NCI-H1694 (cell line): ENCODE results near the gene HOMER2.

ENCODE experiments used
- DNase-seq: peaks from one replicate; lab custom pipeline; 2025; lab: John Stamatoyannopoulos, UW

The HOMER2 gene

DNA sequence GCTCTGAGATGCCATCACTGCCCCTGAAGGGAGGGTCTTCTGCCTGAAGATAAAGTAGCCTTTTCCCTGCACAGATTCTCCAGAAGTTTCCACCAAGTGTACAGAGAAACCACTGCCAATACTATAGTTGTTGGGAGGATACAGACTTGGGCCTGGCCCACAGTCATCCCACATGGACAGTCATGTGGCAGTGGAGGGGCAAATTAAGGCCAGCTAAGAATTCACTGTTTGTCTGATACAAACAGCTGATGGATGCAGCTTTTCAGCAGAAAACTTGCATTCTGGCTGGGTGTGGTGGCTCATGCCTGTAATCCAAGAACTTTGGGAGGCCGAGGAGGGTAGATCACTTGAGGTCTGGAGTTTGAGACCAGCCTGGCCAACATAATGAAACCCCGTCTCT lies 22.1 kb downstream of the HOMER2 start:
- no peak for DNase-seq

DNA sequence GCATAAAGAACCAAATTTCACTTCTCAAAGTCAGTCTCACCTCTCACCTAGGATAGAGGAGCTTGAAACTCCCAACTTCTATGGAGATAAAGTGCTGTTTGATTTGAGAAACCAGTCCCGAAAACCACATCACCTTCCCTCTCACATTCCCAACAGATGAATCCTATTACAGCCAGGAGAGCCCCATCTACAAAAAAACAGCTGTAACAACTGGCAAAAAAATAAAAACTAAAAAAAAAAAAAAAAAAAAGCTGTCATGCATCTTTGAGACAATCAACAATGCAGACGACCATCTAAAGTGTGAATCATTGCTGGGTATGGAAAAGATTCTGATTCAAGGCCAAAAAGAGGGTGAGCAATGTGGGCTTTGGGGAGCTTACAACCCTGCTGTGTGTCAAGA lies 23.8 kb downstream of the HOMER2 start:
- DNase-seq, result no peak

DNA sequence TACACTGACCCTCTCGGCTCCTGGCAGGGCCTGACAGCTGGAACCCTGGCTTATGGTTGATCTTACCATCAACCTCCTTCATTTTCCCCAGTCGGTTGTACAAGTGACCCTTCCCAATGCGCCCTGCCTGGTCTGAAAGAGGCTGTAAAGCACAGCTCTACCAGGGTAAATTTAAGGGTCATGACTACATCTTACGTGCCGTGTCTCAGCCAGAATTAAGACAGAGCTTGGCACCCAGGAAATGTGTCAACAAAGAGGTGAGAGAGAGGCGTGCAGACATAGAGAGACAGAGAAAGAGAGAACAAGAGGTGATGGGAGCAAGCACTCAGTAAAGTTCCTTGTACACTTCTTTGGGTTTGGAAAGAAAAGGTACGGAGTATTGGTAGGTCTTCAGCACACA lies 28.8 kb downstream of the HOMER2 start:
- no peak for DNase-seq

DNA sequence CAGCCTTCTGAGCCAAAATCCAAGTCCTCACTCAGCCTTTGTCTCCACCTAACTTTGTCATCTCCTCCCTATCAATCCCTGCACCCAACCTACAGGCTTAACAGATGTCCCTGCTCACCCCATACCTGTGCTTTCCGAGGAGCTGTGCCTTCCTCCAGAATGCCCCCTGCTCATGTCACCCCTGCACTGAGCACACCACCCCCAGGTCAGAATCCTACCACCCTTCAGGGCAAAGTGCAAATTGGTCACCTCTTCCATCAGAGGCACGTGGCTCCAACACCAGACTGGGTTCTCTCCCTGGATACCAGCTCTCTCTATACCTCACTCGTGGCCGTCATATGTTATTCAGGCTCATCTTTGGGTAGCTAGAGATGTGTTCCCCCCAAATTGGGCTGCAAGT lies 29.8 kb downstream of the HOMER2 start:
- no peak for DNase-seq

DNA sequence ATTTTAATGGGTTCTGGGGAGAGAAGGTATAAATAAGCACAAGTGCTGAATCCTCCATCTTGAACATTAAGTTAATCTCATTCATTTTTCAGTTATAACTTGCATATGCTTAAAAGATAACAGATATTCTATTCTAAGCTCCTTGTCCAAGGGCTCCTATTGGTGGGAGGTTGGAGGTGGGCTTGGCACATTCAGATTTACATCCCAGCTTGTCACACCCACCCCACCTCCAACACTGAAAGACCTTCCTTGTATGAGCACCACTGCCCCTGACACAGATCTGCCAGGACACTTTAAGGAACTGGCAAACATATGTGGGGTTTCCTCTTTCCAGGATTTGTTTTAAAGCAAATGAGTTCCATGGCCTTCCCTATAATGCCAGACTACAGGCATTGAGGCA lies 30.6 kb downstream of the HOMER2 start:
- no peak for DNase-seq

DNA sequence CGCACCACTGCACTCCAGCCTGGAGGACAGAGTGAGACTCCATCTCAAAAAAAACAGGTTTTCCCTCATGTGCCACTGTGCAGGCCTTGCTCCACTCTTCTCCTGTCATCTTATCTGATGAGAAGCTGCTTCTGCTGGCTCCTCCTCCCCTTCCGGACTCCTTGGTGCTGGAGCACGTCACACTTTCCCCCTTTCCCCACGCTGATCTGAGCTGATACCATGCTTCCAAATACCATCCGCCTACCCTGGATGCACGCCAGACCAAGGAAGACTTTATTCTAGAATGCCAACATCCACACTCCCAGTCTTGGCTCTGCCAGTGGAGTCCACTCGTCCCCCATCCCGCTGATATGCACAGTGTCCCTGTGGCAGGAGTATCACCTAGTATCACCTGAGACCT lies 31.3 kb downstream of the HOMER2 start:
- no peak for DNase-seq

DNA sequence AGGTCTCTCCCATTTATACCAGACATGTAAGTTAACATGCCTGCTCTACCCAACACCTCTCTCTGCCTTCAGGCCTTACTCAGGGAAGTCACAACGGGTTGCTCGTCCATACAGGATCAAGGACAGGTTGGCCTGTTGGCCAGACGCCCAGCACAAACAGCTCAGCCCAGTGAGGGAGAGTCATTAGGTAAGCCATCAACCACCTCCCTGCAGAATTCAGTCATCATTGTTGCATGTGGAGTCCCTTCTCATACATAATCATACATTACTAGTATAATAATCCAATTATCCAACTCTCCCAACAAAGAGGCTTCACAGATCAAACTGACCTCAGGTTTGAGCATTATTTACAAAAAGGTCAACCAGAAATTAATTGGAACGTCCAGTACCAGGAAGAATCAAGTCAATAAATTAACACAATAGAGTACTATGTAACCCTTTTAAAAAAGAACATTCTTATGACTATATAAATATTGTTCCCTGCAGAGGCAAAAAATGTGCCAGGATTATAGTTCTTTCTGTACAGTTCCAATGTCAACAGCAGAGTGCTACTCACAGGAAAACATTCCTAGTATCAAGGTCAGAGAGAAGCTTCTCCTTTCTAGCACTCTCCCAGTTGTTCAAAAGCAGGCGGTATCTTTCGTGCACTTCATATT lies 33.2 kb downstream of the HOMER2 start:
- no peak for DNase-seq

DNA sequence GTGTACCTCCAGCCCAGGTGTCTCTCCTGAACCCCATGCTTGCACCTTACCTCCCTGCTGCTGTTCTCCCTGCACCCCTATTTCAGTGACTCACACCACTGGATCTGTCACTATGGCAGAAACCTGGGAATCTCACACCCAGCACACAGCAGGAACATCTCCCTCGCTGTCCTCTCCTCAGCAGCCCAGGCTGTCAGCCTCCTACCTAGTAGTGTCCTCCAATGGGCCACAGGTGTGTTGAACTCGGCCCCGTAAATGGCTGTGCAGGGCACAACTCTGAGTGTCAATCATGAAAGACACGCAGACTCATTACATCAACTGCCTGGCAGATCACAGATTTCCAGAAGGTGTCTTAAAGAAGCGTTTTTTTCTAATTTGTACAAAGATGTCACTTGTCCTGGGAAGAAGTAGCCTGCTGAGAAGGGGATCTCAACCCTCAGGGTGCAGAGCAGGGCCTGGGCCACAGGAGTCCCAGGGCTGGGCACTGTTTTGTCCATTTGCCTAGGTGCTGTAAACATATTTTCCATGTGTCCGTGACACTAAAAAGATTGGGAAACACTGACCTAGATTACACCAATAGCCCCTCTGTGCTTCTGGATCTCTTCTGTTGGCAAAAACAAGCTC lies 33.8 kb downstream of the HOMER2 start:
- no peak for DNase-seq

DNA sequence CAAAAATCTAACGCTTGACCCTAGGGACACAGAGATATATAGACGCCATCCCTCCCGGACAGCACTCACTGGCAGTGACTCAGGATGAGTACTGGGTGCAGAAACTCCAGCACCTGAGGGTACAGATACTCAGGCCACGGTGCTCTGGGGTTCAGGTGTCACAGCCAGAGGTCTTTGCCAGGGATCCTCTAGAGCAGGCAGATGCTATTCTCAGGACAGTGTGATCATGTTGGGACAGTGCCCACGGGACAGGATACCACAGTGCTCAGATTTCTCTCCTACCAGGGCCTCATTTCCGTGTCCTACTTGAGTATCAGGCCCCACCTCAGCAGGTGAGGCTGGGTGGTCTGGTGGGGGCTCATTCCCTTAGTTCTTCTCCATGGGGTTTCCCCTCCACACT lies 34.4 kb downstream of the HOMER2 start:
- DNase-seq, result no peak

DNA sequence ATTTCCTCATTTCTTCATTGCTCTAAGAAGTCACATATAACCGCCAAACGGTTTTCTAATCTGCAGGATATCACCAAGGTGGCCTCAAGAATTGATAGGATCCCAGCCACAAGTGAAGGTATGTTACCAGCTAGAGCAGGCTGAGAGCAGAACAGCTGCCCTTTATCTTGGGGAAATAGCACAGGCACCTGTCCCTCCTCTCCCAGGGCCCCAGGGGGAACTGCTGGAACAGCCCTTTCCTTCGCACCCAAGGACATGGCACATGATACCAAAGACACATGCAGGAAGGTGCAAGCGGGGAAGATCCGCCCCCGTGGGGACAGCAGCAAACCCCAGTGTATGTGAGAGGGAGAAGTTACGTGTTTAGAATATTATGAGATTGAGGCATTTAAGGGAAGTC lies 35.3 kb downstream of the HOMER2 start:
- no peak for DNase-seq

DNA sequence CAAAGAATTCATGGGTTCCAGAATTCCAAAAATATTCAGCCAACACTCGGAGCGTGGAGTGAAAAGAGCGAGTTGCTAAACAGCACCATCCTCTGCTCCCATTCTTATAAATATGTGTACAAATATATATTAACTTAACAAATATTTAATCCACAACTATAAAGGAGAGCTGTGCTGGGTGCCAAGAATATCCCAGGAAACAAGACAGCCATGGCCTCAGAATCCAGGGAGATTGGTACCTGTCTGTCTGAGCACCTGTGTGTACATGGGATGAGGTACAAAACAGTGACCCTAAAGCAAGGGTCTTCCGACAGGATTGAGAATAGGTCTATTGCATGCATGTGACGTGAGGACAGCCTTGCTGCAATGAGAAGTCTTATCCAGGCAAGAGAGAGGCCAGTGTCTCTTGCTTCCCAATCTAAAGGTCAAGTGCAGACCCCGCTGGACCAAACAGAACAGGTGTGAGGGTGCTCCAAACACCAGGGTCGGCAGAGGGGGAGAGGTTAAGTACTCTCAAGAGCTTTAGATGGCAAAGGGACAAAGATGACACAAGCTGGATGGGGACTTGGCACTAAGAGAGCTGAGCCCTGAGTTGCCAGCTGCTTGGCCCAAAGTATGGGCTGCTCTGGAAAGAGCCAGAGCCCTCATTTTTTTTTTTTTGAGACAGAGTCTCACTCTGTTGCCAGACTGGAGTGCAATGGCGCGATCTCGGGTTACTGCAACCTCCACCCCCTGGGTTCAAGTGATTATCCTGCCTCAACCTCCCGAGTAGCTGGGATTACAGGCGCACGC lies 36.2 kb downstream of the HOMER2 start:
- DNase-seq, result no peak

DNA sequence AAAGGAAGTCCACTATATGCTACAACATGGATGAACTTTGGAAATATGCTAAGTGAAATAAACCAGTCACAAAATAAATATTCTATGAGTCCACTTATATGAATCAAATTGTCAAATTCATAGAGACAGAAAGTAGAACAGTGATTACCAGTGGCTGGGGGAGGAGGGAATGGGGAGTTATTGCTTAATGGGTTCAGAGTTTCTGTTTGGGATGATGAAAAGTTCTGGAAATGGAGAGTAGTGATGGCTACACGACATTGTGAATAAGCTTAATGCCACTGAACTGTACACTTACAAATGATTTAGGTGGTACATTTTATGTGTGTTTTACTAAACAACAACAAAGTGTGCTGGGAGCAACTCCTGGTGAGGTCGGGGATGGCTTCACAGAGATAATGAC lies 38.1 kb downstream of the HOMER2 start:
- DNase-seq, result no peak

DNA sequence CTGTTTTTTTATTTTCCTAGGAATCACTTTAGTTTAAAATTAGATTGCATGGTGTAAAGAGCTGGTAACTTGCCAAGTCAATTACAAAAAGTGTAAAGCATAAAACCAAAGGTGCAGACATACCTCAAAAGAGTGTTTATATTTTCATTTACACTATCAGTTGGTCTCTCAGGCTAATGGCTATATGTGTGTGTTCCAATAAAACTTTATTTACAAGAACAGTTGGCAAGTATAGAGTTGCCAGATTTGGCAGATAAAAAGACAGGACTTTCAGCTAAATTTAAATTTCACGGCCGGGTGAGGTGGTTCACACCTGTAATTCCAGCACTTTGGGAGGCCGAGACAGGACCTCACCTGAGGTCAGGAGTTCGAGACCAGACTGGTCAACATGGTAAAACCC lies 41.1 kb downstream of the HOMER2 start:
- no peak for DNase-seq

DNA sequence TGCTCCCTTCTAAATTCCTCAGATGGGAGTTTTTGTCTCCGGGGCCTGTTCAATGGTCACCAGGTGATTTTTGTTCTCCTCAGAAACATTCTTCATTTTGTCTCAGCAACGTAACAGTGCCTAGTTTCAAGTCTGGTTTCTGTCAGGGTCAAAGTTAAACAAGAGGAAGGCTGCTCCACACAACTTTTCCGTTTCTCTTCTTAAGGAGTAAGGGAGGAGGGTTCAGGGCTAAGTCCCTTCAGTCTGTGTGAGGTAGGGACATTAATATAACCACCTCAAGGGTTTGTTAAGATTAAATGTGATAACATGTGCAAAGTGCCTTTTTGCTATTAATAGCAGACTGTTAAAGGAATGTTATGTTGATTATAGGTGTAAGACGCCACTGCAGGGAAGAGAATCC lies 41.8 kb downstream of the HOMER2 start:
- no peak for DNase-seq

DNA sequence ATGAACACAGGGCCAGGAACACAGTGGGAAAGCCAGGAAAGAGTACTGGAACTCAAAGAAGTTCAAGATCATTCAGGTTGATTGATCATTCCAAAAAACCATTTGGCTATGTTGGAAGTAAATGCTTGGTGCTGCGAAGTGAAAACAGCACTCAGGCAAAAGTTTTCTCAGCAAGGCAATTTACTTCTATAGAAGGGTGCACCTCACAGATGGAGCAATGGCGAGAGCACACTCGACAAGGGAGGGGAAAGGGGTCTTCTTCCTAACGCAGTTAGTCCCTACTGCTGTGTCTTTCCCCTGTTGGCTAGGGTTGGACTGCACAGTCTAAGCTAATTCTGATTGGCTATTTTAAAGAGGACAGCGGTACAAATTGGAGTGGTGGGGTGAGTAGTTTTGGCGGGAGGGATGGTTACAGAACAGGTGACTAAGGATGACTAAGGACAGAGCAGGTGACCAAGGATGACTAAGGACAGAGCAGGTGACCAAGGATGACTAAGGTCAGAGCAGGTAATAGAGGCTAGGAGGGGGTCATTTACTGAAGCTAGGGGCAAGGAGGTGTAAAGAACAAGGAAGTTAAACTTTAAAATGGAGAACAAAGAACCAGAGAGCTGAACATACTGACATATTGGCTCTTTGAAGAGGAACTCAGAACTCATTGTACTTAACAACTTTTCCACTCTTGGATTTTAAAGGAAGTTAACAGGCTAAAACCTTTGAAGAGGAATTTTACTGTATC lies 43.3 kb downstream of the HOMER2 start:
- no peak for DNase-seq

DNA sequence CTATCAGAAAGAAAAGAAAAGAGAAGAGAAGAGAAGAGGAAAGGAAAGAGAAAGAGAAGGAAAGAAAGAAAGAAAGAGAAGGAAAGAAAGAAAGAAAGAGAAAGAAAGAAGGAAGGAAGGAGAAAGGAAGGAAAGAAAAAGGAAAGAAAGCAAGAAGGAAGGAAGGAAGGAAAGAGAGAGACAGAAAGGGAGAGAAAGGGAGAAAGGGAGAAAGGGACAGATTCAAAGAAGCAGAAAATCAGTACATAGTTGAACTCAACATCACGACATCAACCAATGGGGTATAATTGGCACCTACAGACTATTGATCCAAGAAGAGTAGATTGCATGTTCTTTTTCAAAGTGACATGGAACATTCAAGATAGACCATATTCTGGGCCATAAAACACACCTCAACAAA lies 45.2 kb downstream of the HOMER2 start:
- no peak for DNase-seq

DNA sequence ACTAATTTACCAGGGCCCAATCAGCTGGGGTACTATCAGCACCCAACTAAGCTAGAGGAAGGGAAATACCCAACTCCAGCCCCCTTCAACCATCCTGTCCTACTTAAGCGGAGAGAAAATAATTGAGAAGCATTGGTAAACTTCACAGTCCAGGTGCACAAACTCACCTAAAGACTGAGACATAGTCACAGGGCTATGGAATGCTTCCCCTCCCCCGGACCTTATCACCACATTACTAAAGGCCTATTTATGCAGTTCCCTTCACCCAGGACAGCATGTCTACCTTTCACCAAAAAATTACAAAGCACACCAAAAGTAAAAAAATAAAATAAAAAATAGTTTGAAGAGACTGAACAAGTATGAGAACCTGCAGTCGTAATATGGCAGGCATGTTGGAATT lies 47.9 kb downstream of the HOMER2 start:
- DNase-seq, result no peak

DNA sequence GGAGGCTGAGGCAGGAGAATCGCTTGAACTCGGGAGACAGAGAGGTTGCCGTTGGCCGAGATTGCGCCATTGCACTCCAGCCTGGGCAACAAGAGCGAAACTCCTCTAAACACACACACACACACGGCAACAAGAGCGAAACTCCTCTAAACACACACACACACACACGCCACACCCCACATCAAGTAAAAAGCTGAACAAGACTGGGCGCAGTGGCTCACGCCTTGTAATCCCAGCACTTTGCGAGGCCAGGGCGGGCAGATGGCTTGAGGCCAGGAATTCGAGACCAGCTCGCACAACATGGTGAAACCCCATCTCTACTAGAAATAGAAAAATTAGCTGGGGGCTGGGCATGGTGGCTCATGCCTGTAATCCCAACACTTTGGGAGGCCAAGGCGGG lies 49.0 kb downstream of the HOMER2 start:
- no peak for DNase-seq

DNA sequence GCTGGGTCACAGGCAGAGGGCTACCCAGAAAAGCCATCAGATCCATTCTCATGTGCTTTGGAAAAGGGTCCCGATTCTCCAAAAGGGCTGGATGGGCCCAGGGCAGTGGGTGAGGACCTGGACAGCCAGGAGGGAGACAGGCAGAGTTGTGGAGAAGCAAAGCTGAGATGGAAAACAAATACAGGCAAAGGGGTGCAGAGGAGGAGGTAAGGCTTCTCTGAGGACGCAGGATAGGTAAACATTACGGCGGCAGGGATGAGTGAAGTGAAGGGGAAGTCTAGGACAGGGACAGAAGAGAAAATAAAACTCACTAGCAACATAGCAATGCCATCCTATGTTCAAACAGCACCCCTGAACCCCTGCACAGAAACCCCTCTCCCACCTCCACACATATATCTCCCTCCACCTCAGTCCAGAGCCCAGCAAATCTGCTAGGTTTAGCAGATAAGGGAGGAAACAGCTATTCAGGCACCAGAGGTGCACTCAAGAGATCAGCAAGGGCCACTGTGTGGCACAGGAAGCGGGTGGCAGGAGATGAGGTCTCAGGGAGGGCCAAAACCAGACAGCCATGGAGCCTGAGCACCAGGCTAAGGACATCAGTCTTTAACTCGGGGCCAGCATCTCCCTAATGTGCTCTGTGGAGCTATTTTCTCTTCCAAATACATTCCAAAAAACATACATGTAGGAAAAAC lies 51.3 kb downstream of the HOMER2 start:
- DNase-seq, result no peak

DNA sequence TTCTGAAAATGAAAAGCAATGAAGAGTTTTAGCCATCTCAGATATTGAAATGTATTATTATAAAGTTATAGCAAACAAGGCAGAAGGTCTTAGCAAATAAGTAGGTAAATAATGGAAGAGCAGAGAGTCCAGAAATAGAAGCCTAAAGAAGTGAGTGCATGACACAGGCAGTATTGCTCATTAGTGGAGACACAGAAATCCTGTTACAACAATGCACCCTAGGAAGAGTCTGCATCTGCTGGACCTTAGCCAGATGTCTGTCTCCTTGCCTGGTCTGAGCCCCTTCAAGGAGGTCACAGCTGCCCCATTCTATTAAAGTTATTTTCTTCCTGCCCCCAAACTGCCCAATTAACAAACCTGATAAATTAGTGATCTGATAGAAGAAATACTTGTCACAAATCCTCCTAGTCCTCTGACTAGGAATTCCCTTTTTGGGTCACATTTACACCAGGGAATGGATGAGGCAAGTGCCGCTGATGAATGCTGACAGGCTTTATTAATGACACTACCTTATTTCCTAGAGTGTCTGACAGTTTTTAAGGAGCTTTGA lies 51.9 kb downstream of the HOMER2 start:
- DNase-seq, result no peak

DNA sequence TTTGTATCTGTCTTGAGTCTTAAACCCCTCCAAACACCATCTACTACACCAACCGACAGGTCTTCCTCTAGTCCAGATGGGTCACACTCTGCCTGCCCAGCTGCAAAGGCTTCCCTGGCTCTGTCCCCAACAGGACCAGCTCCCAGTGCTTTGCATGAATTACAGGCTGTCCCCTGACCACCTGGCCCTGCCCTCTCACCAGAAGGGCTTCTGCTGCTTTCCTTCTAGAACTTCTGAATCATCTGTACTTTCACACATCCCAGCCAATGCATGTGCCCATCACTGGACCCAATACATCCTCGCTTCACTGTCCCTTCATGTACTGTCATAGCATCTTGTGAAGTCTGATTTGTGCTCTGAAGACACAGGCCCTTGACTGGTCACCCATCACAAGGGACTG lies 53.6 kb downstream of the HOMER2 start:
- DNase-seq, result no peak

DNA sequence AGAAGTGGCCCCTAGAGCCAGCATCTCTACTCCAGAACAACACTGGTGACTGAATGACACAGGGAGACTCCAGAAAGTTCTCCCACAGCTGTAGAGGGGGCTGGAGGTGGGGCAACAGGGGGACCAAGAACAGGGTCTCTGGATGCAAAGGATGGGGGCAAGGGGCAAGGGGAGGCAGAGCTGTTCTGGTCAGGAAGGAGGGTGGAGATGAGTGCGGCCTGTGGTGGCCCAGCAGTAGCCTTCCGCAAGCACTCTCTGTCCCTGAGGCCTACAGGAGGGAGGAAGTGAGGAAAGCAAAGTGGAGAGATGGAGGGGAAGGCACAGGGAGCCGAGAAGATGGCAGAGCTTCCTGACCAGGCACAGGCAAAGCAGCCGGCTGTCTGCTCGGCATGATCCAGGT lies 56.5 kb downstream of the HOMER2 start:
- no peak for DNase-seq
